Thyroid gland (tissue), 4 donors: ENCODE measurements around the gene DYNLL1. TPM values are rescaled to one million over a fixed set of nuclear protein-coding genes. Genes with fewer than 3 reads are reported as not detected.

ENCODE experiments used
- DNase-seq, 2 donors: peaks; one replicate each; pipeline ENCODE4 v3.0.0-alpha.2; 2019
- H3K27ac ChIP-seq, 3 donors: fragments of 200-600 bp; sonication (generic); 1 replicate in 2 of 3; 2 replicates in 1 of 3; pipeline ENCODE4 v1.5.1; 2016 to 2019; ENCODE audit warnings: mild to moderate bottlenecking in 1 of 3, moderate library complexity in 1 of 3
- H3K27me3 ChIP-seq: fragments of 200-600 bp; sonication (generic); one replicate; pipeline ENCODE4 v1.5.1; 2019
- H3K36me3 ChIP-seq, 2 donors: fragments of 200-600 bp; sonication (generic); one replicate each; pipeline ENCODE4 v1.5.1; 2016 to 2019
- H3K4me1 ChIP-seq, 2 donors: fragments of 200-600 bp; sonication (generic); one replicate each; pipeline ENCODE4 v1.5.1; 2017 to 2019
- H3K4me3 ChIP-seq, 3 donors: fragments of 200-600 bp; sonication (generic); replicated peaks in 1 of 3; 1 replicate in 2 of 3; 2 replicates in 1 of 3; pipeline ENCODE4 v1.5.1; 2016; ENCODE audit warnings: mild to moderate bottlenecking in 1 of 3
- H3K9me3 ChIP-seq: fragments of 200-600 bp; sonication (generic); one replicate; pipeline ENCODE4 v1.5.1; 2017
- CTCF ChIP-seq, 6 experiments: fragments of 200-600 bp in 3 of 6; fragments of 450-650 bp in 3 of 6; sonication (generic) in 3 of 6; IDR thresholded peaks; one replicate each; pipeline ENCODE4 v1.5.1; 2016 to 2019; ENCODE audit warnings: antibody characterized with exemption in 6 of 6, mild to moderate bottlenecking in 2 of 6, inconsistent platforms in 1 of 6, moderate library complexity in 1 of 6
- POLR2A ChIP-seq, 2 donors: fragments of 450-650 bp; IDR thresholded peaks; one replicate each; pipeline ENCODE4 v1.6.1; 2017; ENCODE audit warnings: antibody characterized with exemption in 2 of 2, mild to moderate bottlenecking in 2 of 2, moderate library complexity in 1 of 2
- WGBS, 2 donors: methylation state at CpG; one replicate each; pipeline ENCODE4 v1.1.5; 2017; 5-methylcytosine and 5-hydroxymethylcytosine counted together
- intact Hi-C: fragments of 100-400 bp; cut with DNase I; formaldehyde crosslinking; loops from one replicate; pipeline ENCODE4 v1.15.1; 2023
- total RNA-seq, 4 donors: library from RNA; depleted of rRNA; stranded (reverse); fragments of >200 nt; gene quantifications; one replicate each; pipeline ENCODE4 v1.2.3, GENCODE V29; 2016

Gene DYNLL1
- total RNA-seq, 4 donors from 2014 or later: 128 to 265 (median 232) TPM

- no peak for TF ChIP-seq CTCF (IDR thresholded peaks at IDR 0.05)
- TF ChIP-seq POLR2A (IDR thresholded peaks at IDR 0.05): no peak
- Histone ChIP-seq H3K9me3 (no peaks in the 10 kb centered on the region), H3K27ac (no peak overlapping the region), H3K4me3 (no peak overlapping the region), H3K36me3 (no peaks in the 10 kb centered on the region), H3K4me1 (peaks cover 6% of the 10 kb centered on the region in 2 donors), H3K27me3 (no peaks in the 10 kb centered on the region)
- intact Hi-C loops: no loop called here
- 97 to 98% methylated on average over 5 of the region's 5 CpGs for WGBS, 2 donors
- DNase-seq: no peak
Measured at GRCh38 chr12:120490325-120490724, 5.6 kb upstream of the DYNLL1 start.

- no peak overlapping the region for H3K27ac ChIP-seq
- no peak for DNase-seq
Measured at GRCh38 chr12:120490833-120491512, 4.9 kb upstream of the DYNLL1 start.

GRCh38 chr12:120495186-120495730 is 655 bp upstream of the DYNLL1 start:
- H3K9me3 ChIP-seq: no peaks in the 10 kb centered on the region
- peaks cover 7 to 11% of the 10 kb centered on the region in 2 donors for H3K36me3 ChIP-seq
- TF ChIP-seq POLR2A (IDR thresholded peaks at IDR 0.05) (no peak), CTCF (IDR thresholded peaks at IDR 0.05) (no peak)
- 13 to 19% methylated on average over 14 of the region's 17 CpGs for whole genome bisulfite sequencing, 2 donors
- intact Hi-C loops: loop anchor here (5.0 kb wide), 1 partner anchor 37 kb away; the partner anchor contains the start of gene RNF10
- peaks cover 6 to 11% of the 10 kb centered on the region in 2 donors for H3K4me1 ChIP-seq
- no peaks in the 10 kb centered on the region for H3K27me3 ChIP-seq
- peak overlapping the region in 2 of 3 donors; percentile 32 to 92 for H3K4me3 ChIP-seq
- DNase-seq: peak in 1 of 2 donors; percentile 2
- H3K27ac ChIP-seq: peak overlapping the region in 1 of 3 donors; percentile 93

More at GRCh38 chr12:120490833-120491512, 4.9 kb upstream of the DYNLL1 start:
- H3K27me3 ChIP-seq: no peaks in the 10 kb centered on the region
- TF ChIP-seq CTCF (IDR thresholded peaks at IDR 0.05) (no peak), POLR2A (IDR thresholded peaks at IDR 0.05) (no peak)
- 80 to 100% methylated on average over 2 of the region's 2 CpGs for WGBS, 2 donors
- H3K36me3 ChIP-seq: no peaks in the 10 kb centered on the region
- peaks cover 6% of the 10 kb centered on the region in 2 donors for H3K4me1 ChIP-seq
- H3K4me3 ChIP-seq: no peak overlapping the region
- intact Hi-C loops: no loop called here
- H3K9me3 ChIP-seq: no peaks in the 10 kb centered on the region

GRCh38 chr12:120496413-120497340 is 764 bp downstream of the DYNLL1 start:
- intact Hi-C loops: loop anchor here (5.0 kb wide), 1 partner anchor 36 kb away; the partner anchor contains the start of gene RNF10
- H3K4me3 ChIP-seq: peak overlapping the region; percentile 63 to 92 (median 80)
- no peak for TF ChIP-seq POLR2A (IDR thresholded peaks at IDR 0.05)
- peak in 1 of 6 experiments; percentile 7 for TF ChIP-seq CTCF (IDR thresholded peaks at IDR 0.05)
- H3K36me3 ChIP-seq: peaks cover 9 to 11% of the 10 kb centered on the region in 2 donors
- peak; percentile 56 to 69 for DNase-seq
- H3K4me1 ChIP-seq: peaks cover 6 to 11% of the 10 kb centered on the region in 2 donors
- H3K27me3 ChIP-seq: no peaks in the 10 kb centered on the region
- H3K9me3 ChIP-seq: no peaks in the 10 kb centered on the region
- 0 to 1% methylated on average over 45 to 46 of the region's 47 CpGs for WGBS, 2 donors
- H3K27ac ChIP-seq: peak overlapping the region; percentile 50 to 93 (median 91)
